Measurements from ENCODE around the gene SEC16A. TPM values are rescaled to one million over a fixed set of nuclear protein-coding genes. Genes with fewer than 3 reads are reported as not detected.

Gene SEC16A
- total RNA-seq, 1 experiment from 2014 or later: 85.8 TPM

DNA sequence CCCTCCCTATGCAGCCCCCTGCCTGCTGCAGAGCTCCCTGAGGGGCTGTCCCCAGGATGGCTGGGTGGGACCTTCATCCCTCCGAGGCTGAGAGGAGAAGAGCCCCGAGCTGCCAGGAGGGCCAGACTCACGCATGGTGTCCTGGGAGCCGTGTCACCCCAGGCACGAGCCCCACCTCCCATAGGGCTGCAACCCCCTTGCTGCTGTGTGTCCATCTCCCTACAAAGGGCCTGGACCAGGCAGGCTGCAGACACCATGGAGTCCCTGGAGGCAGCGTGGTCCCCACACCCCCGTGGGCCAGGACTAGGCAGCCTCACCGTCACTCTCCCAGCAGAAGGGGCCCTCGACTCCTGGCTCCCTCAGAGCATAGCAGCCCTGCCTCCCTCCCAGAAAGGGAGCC is 11.2 kb upstream of the SEC16A start:
- POLR2A ChIA-PET: interaction anchor here (1.8 kb wide), 1 partner anchor 131 kb away, joined by 6 read pairs; no protein-coding TSS in a partner anchor
- no peaks in the 10 kb centered on the region for H3K9me3 Mint-ChIP-seq (ENCODE audit: unreplicated experiment)
- H3K27ac Mint-ChIP-seq (ENCODE audit: low read depth, unreplicated experiment): no peak overlapping the region
- H3K4me3 Mint-ChIP-seq (ENCODE audit: unreplicated experiment): no peak overlapping the region
- H3K4me1 Mint-ChIP-seq (ENCODE audit: insufficient read depth, unreplicated experiment): no peaks in the 10 kb centered on the region
- no TSS peak for BruUV-seq (replicated peaks)
- CTCF ChIA-PET: no interaction called here
- no peak for DNase-seq (ENCODE audit: unreplicated experiment)
- peaks cover 33% of the 10 kb centered on the region for H3K36me3 Mint-ChIP-seq (ENCODE audit: insufficient read depth, unreplicated experiment)
- TF ChIP-seq, protein P1, sequence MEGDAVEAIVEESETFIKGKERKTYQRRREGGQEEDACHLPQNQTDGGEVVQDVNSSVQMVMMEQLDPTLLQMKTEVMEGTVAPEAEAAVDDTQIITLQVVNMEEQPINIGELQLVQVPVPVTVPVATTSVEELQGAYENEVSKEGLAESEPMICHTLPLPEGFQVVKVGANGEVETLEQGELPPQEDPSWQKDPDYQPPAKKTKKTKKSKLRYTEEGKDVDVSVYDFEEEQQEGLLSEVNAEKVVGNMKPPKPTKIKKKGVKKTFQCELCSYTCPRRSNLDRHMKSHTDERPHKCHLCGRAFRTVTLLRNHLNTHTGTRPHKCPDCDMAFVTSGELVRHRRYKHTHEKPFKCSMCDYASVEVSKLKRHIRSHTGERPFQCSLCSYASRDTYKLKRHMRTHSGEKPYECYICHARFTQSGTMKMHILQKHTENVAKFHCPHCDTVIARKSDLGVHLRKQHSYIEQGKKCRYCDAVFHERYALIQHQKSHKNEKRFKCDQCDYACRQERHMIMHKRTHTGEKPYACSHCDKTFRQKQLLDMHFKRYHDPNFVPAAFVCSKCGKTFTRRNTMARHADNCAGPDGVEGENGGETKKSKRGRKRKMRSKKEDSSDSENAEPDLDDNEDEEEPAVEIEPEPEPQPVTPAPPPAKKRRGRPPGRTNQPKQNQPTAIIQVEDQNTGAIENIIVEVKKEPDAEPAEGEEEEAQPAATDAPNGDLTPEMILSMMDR (IDR thresholded peaks at IDR 0.05; ENCODE audit: unreplicated experiment): no peak
- no peaks in the 10 kb centered on the region for H3K27me3 Mint-ChIP-seq (ENCODE audit: insufficient read depth, unreplicated experiment)
- intact Hi-C loops (cut with micrococcal nuclease): no loop called here

- no peak overlapping the region for H3K27ac Mint-ChIP-seq (ENCODE audit: low read depth, unreplicated experiment)
- no peaks in the 10 kb centered on the region for H3K27me3 Mint-ChIP-seq (ENCODE audit: insufficient read depth, unreplicated experiment)
- POLR2A ChIA-PET: interaction anchor here (1.8 kb wide), 1 partner anchor 131 kb away, joined by 6 read pairs; no protein-coding TSS in a partner anchor
These were observed 10.7 kb upstream of the SEC16A start for GRCh38 chr9:136493567-136493971.

GRCh38 chr9:136492978-136493522 is 10.2 kb upstream of the SEC16A start:
- BruUV-seq (replicated peaks): no TSS peak
- CTCF ChIA-PET: no interaction called here
- intact Hi-C loops (cut with micrococcal nuclease): no loop called here

More at GRCh38 chr9:136493567-136493971, 10.7 kb upstream of the SEC16A start:
- no peak overlapping the region for H3K4me3 Mint-ChIP-seq (ENCODE audit: unreplicated experiment)
- no peaks in the 10 kb centered on the region for H3K4me1 Mint-ChIP-seq (ENCODE audit: insufficient read depth, unreplicated experiment)
- H3K9me3 Mint-ChIP-seq (ENCODE audit: unreplicated experiment): no peaks in the 10 kb centered on the region
- intact Hi-C loops (cut with micrococcal nuclease): no loop called here
- DNase-seq (ENCODE audit: unreplicated experiment): no peak
- TF ChIP-seq, protein P1 (IDR thresholded peaks at IDR 0.05; ENCODE audit: unreplicated experiment): no peak
- no TSS peak for BruUV-seq (replicated peaks)
- CTCF ChIA-PET: no interaction called here
- H3K36me3 Mint-ChIP-seq (ENCODE audit: insufficient read depth, unreplicated experiment): peaks cover 28% of the 10 kb centered on the region

DNA sequence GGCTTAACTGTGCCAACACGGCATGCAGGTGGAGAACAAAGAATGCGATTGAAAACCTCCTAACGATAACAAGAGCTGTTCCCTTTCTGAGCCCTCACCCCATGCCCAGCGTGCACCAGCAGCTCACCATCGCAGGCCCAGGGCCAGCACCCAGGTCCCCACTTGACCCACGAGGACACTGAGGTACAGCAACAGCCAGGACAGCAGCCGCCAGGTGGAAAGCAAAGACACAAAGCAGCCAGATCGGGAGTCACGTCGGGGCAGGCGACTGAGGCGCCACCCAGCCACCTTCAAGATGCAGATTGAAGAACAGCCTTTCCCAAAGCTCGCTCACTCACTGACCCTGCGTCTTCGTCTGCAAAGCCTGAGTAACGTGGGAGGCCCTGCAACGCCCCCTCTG is 6.9 kb upstream of the SEC16A start:
- POLR2A ChIA-PET: interaction anchor here (0.8 to 7.7 kb wide), 2 partner anchors 135 to 140 kb away, joined by 4 to 84 read pairs; no protein-coding TSS in a partner anchor
- intact Hi-C loops (cut with micrococcal nuclease): loop anchor here (2.0 to 5.0 kb wide), 2 partner anchors 58 to 205 kb away; partner anchors contain the start of gene NOTCH1
- no peak overlapping the region for H3K27ac Mint-ChIP-seq (ENCODE audit: low read depth, unreplicated experiment)
- H3K4me1 Mint-ChIP-seq (ENCODE audit: insufficient read depth, unreplicated experiment): no peaks in the 10 kb centered on the region
- DNase-seq (ENCODE audit: unreplicated experiment): no peak
- CTCF ChIA-PET: interaction anchor here (0.6 to 9.1 kb wide), 5 partner anchors 55 to 535 kb away, joined by 3 to 280 read pairs (median 3); no protein-coding TSS in a partner anchor
- no peak overlapping the region for H3K4me3 Mint-ChIP-seq (ENCODE audit: unreplicated experiment)
- BruUV-seq (replicated peaks): no TSS peak
- no peaks in the 10 kb centered on the region for H3K9me3 Mint-ChIP-seq (ENCODE audit: unreplicated experiment)
- no peaks in the 10 kb centered on the region for H3K36me3 Mint-ChIP-seq (ENCODE audit: insufficient read depth, unreplicated experiment)
- no peaks in the 10 kb centered on the region for H3K27me3 Mint-ChIP-seq (ENCODE audit: insufficient read depth, unreplicated experiment)
- TF ChIP-seq, protein P1 (IDR thresholded peaks at IDR 0.05; ENCODE audit: unreplicated experiment): no peak

More at GRCh38 chr9:136492978-136493522, 10.2 kb upstream of the SEC16A start:
- no peak for DNase-seq (ENCODE audit: unreplicated experiment)
- Mint-ChIP-seq H3K9me3 (ENCODE audit: unreplicated experiment) (no peaks in the 10 kb centered on the region), H3K27ac (ENCODE audit: low read depth, unreplicated experiment) (no peak overlapping the region), H3K4me3 (ENCODE audit: unreplicated experiment) (no peak overlapping the region), H3K27me3 (ENCODE audit: insufficient read depth, unreplicated experiment) (no peaks in the 10 kb centered on the region), H3K36me3 (ENCODE audit: insufficient read depth, unreplicated experiment) (peaks cover 23% of the 10 kb centered on the region), H3K4me1 (ENCODE audit: insufficient read depth, unreplicated experiment) (no peaks in the 10 kb centered on the region)
- TF ChIP-seq, protein P1 (IDR thresholded peaks at IDR 0.05; ENCODE audit: unreplicated experiment): no peak
- POLR2A ChIA-PET: no interaction called here
